Renal cortex interstitium (tissue), 11 donors: ENCODE data around the gene SPSB1. TPM values are rescaled to one million over a fixed set of nuclear protein-coding genes. Genes with fewer than 3 reads are reported as not detected.
A peak's percentile ranks its signal among the peaks of the same experiment; 100 is the strongest.

Source experiments
- DNase-seq, 11 donors: peaks; one replicate each; pipeline ENCODE4 v3.0.0-alpha.2; 2013; ENCODE audit warnings: low read depth in 9 of 11, low spot score in 4 of 11; ENCODE audit errors: extremely low read depth in 1 of 11
- polyA plus RNA-seq, 3 donors: library from polyadenylated mRNA; unstranded; fragments of 120-200 nt; gene quantifications; one replicate each; pipeline ENCODE4 v1.2.1, GENCODE V29; 2013; ENCODE audit not compliant: insufficient read length in 3 of 3

SPSB1 gene
- polyA plus RNA-seq, 3 donors: 10.0 to 12.7 (median 10.3) TPM

GRCh38 chr1:9349331-9349851 lies 56.7 kb downstream of the SPSB1 start:
- no peak for DNase-seq

DNA sequence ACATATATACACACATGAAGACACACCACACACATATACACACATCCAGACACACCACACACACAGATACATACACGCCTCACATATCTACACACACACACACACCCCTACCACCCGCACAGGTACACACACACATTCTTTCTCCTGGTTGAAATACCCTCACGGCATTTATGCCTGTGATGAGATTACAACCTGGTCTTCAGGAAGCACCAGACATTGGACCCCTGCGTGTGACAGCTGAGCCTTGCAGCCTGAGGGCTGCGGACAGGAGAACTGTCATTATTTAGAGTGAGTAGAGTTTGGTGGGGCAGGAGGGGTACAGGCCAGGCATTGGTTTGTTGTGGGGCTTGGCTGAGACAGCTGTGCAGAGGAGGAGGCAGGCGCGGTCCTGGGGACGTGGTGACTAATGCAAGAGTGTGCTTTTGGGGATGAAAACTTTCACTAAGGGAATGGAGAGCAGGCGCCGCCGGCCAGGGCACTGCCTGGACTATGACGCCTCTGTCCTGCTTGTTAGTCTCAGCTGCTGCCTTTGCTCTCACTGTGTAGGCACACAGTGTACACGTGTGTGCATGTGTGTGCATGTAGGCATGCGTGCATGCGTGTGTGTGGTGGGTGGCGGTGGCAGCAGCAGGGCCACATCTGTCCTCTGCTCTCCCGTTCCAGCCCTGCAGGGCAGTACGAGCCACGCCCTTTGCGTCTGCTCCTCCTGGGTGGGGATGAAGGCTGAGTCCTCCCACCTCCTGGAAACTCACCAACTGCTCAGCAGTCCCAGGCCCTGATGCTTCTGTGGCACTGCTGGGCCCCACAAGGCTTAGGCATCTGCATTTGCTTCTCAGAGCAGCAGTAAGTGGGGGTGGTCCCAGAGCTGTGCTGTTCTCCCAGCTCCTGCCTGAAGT lies 57.6 kb downstream of the SPSB1 start:
- no peak for DNase-seq

- DNase-seq: no peak
Observed at GRCh38 chr1:9350960-9351359, 58.3 kb downstream of the SPSB1 start.

GRCh38 chr1:9351654-9352271 lies 59.1 kb downstream of the SPSB1 start:
- DNase-seq: no peak

DNA sequence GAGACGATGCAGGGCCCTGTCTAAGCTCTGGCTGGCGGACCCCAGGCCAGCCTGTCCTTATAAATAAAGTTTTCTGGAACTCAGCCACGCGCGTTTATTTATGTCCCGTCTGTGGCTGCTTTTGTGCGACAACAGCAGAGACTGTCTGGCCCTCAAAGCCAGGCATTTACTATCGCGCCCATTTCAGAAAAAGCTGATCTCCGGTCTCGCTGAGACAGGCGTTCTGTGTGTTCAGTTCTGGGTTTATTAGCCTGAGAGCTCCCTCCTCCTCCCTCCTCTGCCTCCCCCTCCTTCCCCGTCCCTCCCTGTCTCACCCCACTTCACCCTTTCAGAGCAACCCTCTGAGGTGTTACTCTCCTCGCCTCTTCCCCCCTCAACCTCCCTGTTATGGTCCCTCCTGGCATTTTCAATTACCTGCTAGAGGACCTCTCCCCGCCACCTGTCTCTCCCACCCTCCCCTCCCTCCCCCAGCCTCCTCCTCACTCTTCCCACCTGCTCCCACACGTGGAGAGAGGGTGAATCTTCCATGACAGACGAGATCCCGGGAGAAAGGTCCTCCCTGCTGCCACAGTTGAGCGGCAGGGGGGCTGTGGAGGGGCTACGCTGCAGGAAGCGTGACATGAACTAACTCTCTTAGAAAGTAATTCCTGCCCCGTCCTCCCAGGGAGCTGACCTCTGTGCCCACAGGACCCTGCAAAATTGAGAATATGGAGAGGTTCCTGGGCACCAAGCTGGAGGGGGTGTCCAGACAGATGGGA lies 59.9 kb downstream of the SPSB1 start:
- peak in 1 of 11 donors; percentile 50 for DNase-seq

DNA sequence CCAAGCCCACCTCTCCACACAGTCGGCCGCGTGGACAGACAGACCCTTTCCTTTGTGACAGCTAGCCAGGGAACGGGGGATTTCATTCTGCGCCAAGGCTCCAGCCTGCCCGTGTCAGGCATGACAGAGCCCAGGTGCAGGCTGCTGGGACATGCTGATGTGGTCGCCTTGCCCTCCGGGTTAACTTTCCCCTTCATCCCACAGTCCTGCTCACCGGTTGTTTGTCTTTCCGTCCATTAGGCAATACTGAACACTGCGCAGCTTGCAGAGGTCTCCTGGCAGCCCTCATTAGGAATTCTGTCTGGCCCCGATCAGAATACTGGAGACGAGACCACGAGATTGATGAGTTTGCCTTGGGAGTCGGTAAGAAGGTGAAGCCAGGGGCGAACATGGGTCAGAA lies 62.8 kb downstream of the SPSB1 start:
- no peak for DNase-seq

DNA sequence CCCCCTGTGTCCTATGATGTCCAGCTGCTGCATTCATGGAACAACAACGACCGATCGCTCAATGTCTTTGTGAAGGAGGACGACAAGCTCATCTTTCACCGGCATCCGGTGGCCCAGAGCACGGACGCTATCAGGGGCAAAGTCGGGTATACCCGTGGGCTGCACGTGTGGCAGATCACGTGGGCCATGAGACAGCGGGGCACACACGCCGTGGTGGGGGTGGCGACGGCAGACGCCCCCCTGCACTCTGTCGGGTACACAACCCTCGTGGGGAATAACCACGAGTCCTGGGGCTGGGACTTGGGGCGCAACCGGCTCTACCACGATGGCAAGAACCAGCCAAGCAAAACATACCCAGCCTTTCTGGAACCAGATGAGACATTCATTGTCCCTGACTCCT lies 63.3 kb downstream of the SPSB1 start:
- DNase-seq: no peak

DNA sequence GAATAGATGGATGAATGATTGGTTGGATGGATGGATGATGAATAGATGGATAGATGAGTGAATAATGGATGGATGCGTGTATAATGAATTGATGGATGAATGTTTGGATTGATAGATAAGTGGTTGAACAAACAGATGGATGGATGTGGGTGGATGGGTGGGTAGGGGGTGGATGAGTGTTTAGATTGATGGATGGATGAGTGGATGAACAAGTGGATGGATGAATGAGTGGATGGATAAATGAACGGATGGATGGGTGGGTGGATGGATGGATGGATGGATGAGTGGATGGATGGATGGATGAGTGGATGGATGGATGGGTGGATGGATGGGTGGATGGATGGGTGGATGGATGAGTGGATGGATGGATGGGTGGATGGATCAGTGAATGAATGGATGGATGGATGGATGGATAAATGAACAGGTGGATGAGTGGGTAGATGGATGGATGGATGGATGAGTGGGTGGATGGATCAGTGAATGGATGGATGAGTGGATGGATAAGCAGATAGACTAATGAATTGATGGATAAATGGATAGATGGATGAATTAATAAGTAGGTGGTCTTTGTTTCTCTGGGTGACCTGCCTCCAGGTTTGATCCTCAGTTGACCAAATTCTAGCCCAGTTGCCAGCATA lies 64.3 kb downstream of the SPSB1 start:
- DNase-seq: no peak

DNA sequence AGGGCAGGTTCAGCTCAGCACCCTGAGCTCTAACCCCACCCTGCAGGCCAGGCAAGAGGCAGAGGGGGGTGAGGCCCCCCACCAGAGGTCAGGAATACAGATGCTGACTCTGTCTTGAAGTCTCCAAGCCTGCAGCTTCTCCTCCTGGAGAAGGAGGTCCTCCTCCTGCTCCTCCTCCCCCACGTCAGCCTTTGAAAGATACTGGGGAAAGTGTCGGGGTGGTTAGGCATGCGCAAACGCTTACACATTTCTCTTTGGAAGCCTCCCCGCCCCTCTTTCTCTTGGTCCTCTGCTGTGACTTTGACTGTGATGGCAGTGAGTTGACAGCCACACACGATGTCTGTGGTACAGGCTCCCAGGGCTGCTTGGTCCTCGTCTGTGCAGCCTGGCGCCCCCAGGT lies 65.3 kb downstream of the SPSB1 start:
- DNase-seq: no peak

DNA sequence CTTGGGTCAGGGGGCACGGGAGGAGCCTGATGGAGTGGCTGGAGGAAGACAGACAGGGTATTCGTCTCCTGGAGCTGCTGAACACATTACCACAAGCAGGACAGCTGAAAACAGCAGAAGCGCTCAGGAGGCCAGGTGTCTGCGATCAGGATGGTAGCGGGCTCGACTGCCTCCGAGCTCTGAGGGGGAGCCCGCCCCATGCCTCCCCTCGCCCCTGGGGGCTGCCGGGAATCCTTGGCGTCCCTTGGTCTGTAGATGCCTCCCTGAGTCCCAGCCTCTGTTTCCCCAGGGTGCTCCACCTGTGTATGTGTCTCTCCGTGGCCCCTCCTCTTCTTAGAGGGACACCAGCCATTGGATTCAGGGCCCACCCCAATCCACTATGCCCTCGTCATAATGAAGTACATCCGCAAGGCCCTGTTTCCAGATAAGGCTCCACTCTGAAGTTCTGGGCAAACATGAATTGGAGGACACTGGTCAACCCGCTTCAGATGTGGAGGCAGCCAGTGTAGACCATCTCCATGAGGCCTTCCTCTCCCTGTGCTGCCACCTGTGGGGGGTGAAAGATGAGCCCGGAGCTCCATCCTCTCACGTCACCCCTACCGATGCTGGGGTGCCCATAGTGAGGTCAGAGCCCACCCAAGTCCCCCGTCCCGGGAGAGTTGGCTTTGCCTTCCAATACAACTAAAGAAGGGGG lies 67.8 kb downstream of the SPSB1 start:
- DNase-seq: no peak

GRCh38 chr1:9361630-9362260 lies 69.1 kb downstream of the SPSB1 start:
- no peak for DNase-seq

GRCh38 chr1:9362488-9362887 lies 69.8 kb downstream of the SPSB1 start:
- no peak for DNase-seq

- DNase-seq: no peak
Observed at GRCh38 chr1:9363061-9363471, 70.4 kb downstream of the SPSB1 start.

DNA sequence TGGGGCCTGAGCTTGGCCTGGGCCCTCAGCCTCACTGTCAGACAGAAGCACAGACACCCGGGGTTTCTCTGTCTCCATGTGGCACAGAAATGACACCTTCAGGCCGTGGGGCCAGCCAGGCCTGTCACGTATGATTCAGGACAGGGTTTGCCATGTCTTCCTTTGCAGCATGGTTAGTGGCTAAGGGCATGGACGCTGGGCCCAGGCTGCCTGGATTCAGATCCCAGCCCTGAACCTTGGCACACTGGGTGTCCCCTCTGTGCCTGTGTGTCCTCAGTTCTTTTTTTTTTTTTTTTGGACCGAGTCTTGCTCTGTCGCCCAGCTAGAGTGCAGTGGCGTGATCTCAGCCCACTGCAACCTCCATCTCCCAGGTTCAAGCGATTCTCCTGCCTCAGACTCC lies 73.6 kb downstream of the SPSB1 start:
- no peak for DNase-seq

- DNase-seq: no peak
Observed at GRCh38 chr1:9366943-9367780, 74.5 kb downstream of the SPSB1 start.

- DNase-seq: no peak
Observed at GRCh38 chr1:9367806-9368205, 75.1 kb downstream of the SPSB1 start.

- no peak for DNase-seq
Observed at GRCh38 chr1:9368356-9368755, 75.7 kb downstream of the SPSB1 start.
